Measurements from ENCODE around the gene ACAD10. TPM values are rescaled to one million over a fixed set of nuclear protein-coding genes. Genes with fewer than 3 reads are reported as not detected.

The ACAD10 gene
- total and polyA plus RNA-seq, 2 of the 13 experiments (the other 11 are each of a cell fraction or from before 2014, with no cell fraction given): 15.2 to 16.3 TPM

- TF ChIP-seq, protein P1, sequence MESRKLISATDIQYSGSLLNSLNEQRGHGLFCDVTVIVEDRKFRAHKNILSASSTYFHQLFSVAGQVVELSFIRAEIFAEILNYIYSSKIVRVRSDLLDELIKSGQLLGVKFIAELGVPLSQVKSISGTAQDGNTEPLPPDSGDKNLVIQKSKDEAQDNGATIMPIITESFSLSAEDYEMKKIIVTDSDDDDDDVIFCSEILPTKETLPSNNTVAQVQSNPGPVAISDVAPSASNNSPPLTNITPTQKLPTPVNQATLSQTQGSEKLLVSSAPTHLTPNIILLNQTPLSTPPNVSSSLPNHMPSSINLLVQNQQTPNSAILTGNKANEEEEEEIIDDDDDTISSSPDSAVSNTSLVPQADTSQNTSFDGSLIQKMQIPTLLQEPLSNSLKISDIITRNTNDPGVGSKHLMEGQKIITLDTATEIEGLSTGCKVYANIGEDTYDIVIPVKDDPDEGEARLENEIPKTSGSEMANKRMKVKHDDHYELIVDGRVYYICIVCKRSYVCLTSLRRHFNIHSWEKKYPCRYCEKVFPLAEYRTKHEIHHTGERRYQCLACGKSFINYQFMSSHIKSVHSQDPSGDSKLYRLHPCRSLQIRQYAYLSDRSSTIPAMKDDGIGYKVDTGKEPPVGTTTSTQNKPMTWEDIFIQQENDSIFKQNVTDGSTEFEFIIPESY (CRISPR knock-in tag; IDR thresholded peaks at IDR 0.05): peak; percentile 45; the same call in 1 of the 2 replicates
- TF ChIP-seq ZBTB43 (CRISPR knock-in tag; conservative IDR thresholded peaks at IDR 0.05): peak; percentile 21; the same call in 1 of the 2 replicates
- TF ChIP-seq IRF2 (CRISPR knock-in tag; IDR thresholded peaks at IDR 0.05): peak; percentile 93
- TF ChIP-seq, protein P2, sequence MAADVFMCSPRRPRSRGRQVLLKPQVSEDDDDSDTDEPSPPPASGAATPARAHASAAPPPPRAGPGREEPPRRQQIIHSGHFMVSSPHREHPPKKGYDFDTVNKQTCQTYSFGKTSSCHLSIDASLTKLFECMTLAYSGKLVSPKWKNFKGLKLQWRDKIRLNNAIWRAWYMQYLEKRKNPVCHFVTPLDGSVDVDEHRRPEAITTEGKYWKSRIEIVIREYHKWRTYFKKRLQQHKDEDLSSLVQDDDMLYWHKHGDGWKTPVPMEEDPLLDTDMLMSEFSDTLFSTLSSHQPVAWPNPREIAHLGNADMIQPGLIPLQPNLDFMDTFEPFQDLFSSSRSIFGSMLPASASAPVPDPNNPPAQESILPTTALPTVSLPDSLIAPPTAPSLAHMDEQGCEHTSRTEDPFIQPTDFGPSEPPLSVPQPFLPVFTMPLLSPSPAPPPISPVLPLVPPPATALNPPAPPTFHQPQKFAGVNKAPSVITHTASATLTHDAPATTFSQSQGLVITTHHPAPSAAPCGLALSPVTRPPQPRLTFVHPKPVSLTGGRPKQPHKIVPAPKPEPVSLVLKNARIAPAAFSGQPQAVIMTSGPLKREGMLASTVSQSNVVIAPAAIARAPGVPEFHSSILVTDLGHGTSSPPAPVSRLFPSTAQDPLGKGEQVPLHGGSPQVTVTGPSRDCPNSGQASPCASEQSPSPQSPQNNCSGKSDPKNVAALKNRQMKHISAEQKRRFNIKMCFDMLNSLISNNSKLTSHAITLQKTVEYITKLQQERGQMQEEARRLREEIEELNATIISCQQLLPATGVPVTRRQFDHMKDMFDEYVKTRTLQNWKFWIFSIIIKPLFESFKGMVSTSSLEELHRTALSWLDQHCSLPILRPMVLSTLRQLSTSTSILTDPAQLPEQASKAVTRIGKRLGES (CRISPR knock-in tag; IDR thresholded peaks at IDR 0.05; ENCODE audit: borderline replicate concordance): no peak
- TF ChIP-seq, protein P3, sequence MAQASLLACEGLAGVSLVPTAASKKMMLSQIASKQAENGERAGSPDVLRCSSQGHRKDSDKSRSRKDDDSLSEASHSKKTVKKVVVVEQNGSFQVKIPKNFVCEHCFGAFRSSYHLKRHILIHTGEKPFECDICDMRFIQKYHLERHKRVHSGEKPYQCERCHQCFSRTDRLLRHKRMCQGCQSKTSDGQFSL (CRISPR knock-in tag; IDR thresholded peaks at IDR 0.05): no peak
- TF ChIP-seq NR2C2 (CRISPR knock-in tag; IDR thresholded peaks at IDR 0.05; ENCODE audit: borderline replicate concordance): peak; percentile 99
- TF ChIP-seq BATF2 (CRISPR knock-in tag; IDR thresholded peaks at IDR 0.05): no peak
- TF ChIP-seq, protein P4, sequence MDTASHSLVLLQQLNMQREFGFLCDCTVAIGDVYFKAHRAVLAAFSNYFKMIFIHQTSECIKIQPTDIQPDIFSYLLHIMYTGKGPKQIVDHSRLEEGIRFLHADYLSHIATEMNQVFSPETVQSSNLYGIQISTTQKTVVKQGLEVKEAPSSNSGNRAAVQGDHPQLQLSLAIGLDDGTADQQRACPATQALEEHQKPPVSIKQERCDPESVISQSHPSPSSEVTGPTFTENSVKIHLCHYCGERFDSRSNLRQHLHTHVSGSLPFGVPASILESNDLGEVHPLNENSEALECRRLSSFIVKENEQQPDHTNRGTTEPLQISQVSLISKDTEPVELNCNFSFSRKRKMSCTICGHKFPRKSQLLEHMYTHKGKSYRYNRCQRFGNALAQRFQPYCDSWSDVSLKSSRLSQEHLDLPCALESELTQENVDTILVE (CRISPR knock-in tag; IDR thresholded peaks at IDR 0.05): peak; percentile 81; the same call in 1 of the 2 replicates
- peak; percentile 71; the same call in 1 of the 2 replicates for TF ChIP-seq ZNF788 (CRISPR knock-in tag; IDR thresholded peaks at IDR 0.05; ENCODE audit: borderline replicate concordance)
- TF ChIP-seq SMAD3 (CRISPR knock-in tag; IDR thresholded peaks at IDR 0.05): peak; percentile 58; the same call in 1 of the 2 replicates
- TF ChIP-seq, protein P5, sequence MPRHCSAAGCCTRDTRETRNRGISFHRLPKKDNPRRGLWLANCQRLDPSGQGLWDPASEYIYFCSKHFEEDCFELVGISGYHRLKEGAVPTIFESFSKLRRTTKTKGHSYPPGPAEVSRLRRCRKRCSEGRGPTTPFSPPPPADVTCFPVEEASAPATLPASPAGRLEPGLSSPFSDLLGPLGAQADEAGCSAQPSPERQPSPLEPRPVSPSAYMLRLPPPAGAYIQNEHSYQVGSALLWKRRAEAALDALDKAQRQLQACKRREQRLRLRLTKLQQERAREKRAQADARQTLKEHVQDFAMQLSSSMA (CRISPR knock-in tag; IDR thresholded peaks at IDR 0.05): peak; percentile 99
- peak; percentile 50; the same call in 1 of the 2 replicates for TF ChIP-seq ZMYM2 (CRISPR knock-in tag; IDR thresholded peaks at IDR 0.05)
- TF ChIP-seq HDAC6 (IDR thresholded peaks at IDR 0.05; ENCODE audit: low read depth, low read length): no peak
- TF ChIP-seq CCDC6 (CRISPR knock-in tag; IDR thresholded peaks at IDR 0.05): 0 out of 2 replicates have a peak, but pooled peaks have one; percentile 30
- peak; percentile 27; the same call in 1 of the 2 replicates for TF ChIP-seq FOXP4 (CRISPR knock-in tag; IDR thresholded peaks at IDR 0.05)
These were observed at the start of gene ACAD10, which contains the start of gene BRAP (continued) for GRCh38 chr12:111685811-111686573.

All from HepG2 (cell line).